Activated CD8-positive, alpha-beta T cell treated with anti-CD3 and anti-CD28 coated beads for 36 hours (primary cell): ENCODE data around the gene COL18A1. TPM values are rescaled to one million over a fixed set of nuclear protein-coding genes. Genes with fewer than 3 reads are reported as not detected.

Experiments used
- ATAC-seq: fragments of 200-7000 bp; cut with Tn5 transposase; one replicate; pipeline ENCODE4 v1.10.0; 2021; ENCODE audit warnings: mild to moderate bottlenecking, moderate library complexity
- CTCF ChIA-PET: fragments of 350-600 bp; sonication (Branson Sonifier 250); formaldehyde crosslinking; loops from one replicate; lab custom pipeline; 2021; ENCODE audit warnings: antibody characterized with exemption; lab: Charles Lee
- POLR2A ChIA-PET: fragments of 350-600 bp; sonication (Branson Sonifier 250); formaldehyde crosslinking; loops from one replicate; lab custom pipeline; 2021; ENCODE audit warnings: antibody characterized with exemption; lab: Charles Lee
- DNase-seq: peaks from one replicate; pipeline ENCODE4 v3.0.0-alpha.2; 2020
- H3K27ac Mint-ChIP-seq: one replicate; pipeline ENCODE4 v1.8.0; 2021; ENCODE audit warnings: mild to moderate bottlenecking, mixed read lengths
- H3K27me3 Mint-ChIP-seq: one replicate; pipeline ENCODE4 v1.8.0; 2021; ENCODE audit warnings: mixed read lengths
- H3K36me3 Mint-ChIP-seq: one replicate; pipeline ENCODE4 v1.8.0; 2021; ENCODE audit warnings: low read depth, mixed read lengths
- H3K4me1 Mint-ChIP-seq: one replicate; pipeline ENCODE4 v1.8.0; 2021; ENCODE audit warnings: low read depth, mixed read lengths
- H3K4me3 Mint-ChIP-seq: one replicate; pipeline ENCODE4 v1.8.0; 2021; ENCODE audit warnings: mild to moderate bottlenecking, moderate library complexity, mixed read lengths
- H3K9me3 Mint-ChIP-seq: one replicate; pipeline ENCODE4 v1.8.0; 2021; ENCODE audit warnings: mixed read lengths
- CTCF ChIP-seq: fragments of 200-600 bp; IDR thresholded peaks from one replicate; pipeline ENCODE4 v1.8.0; 2022; ENCODE audit warnings: antibody characterized with exemption, mild to moderate bottlenecking
- intact Hi-C: fragments of 100-400 bp; cut with micrococcal nuclease; formaldehyde crosslinking; loops from one replicate; pipeline ENCODE4 v1.10.0; 2022
- total RNA-seq, 2 experiments: library from RNA; stranded (reverse); gene quantifications; one replicate each; pipeline ENCODE4 v1.2.3, GENCODE V29; 2021

Gene COL18A1
- total RNA-seq, 2 experiments from 2014 or later: 9.4 to 9.7 TPM

GRCh38 chr21:45496968-45497845 lies 92.2 kb downstream of the COL18A1 start:
- TF ChIP-seq CTCF: no peak
- no peak overlapping the region for H3K27ac Mint-ChIP-seq
- DNase-seq (no peak), ATAC-seq (no peak)
- peaks cover 7% of the 10 kb centered on the region for H3K36me3 Mint-ChIP-seq
- no peaks in the 10 kb centered on the region for H3K27me3 Mint-ChIP-seq
- H3K9me3 Mint-ChIP-seq: no peaks in the 10 kb centered on the region
- ChIA-PET POLR2A (no interaction called here), CTCF (no interaction called here)
- peaks cover 4% of the 10 kb centered on the region for H3K4me1 Mint-ChIP-seq
- H3K4me3 Mint-ChIP-seq: no peak overlapping the region
- intact Hi-C loops: no loop called here

GRCh38 chr21:45497846-45498645 lies 93.1 kb downstream of the COL18A1 start:
- POLR2A ChIA-PET: no interaction called here
- Mint-ChIP-seq H3K36me3 (peaks cover 7% of the 10 kb centered on the region), H3K9me3 (no peaks in the 10 kb centered on the region), H3K4me3 (no peak overlapping the region), H3K27ac (no peak overlapping the region), H3K4me1 (peaks cover 4% of the 10 kb centered on the region), H3K27me3 (no peaks in the 10 kb centered on the region)
- no peak for ATAC-seq
- TF ChIP-seq CTCF: no peak
- intact Hi-C loops: no loop called here
- CTCF ChIA-PET: no interaction called here
- no peak for DNase-seq

- DNase-seq: no peak
- no peak for TF ChIP-seq CTCF
- H3K27ac Mint-ChIP-seq: no peak overlapping the region
- CTCF ChIA-PET: no interaction called here
- peaks cover 4% of the 10 kb centered on the region for H3K4me1 Mint-ChIP-seq
- intact Hi-C loops: no loop called here
- no peak overlapping the region for H3K4me3 Mint-ChIP-seq
- no peaks in the 10 kb centered on the region for H3K9me3 Mint-ChIP-seq
- ATAC-seq: no peak
- peaks cover 7% of the 10 kb centered on the region for H3K36me3 Mint-ChIP-seq
- H3K27me3 Mint-ChIP-seq: no peaks in the 10 kb centered on the region
- POLR2A ChIA-PET: no interaction called here
Observed at GRCh38 chr21:45498646-45499000, 93.7 kb downstream of the COL18A1 start.

- Mint-ChIP-seq H3K9me3 (no peaks in the 10 kb centered on the region), H3K4me3 (no peak overlapping the region), H3K36me3 (peaks cover 7% of the 10 kb centered on the region), H3K4me1 (peaks cover 4% of the 10 kb centered on the region), H3K27ac (peak overlapping the region; percentile 0), H3K27me3 (no peaks in the 10 kb centered on the region)
- ChIA-PET CTCF (no interaction called here), POLR2A (no interaction called here)
- ATAC-seq (no peak), DNase-seq (no peak)
- no peak for TF ChIP-seq CTCF
- intact Hi-C loops: no loop called here
Observed at GRCh38 chr21:45499201-45499750, 94.3 kb downstream of the COL18A1 start.
